CD4-positive, CD25-positive, alpha-beta regulatory T cell (primary cell): ENCODE results near the gene IPO4. TPM values are rescaled to one million over a fixed set of nuclear protein-coding genes. Genes with fewer than 3 reads are reported as not detected.

ENCODE experiments used
- ATAC-seq, 2 donors: fragments of 150-1000 bp; cut with Tn5 transposase; one replicate each; pipeline ENCODE4 v1.10.0; 2021; ENCODE audit warnings: low read depth in 2 of 2, moderate number of reproducible peaks in 2 of 2, moderate library complexity in 1 of 2
- DNase-seq, 3 donors: peaks; one replicate each; pipeline versions ENCODE4 v3.0.0 to v3.0.0-alpha.2; 2012 to 2022; ENCODE audit warnings: mixed read lengths in 1 of 3
- H3K27ac ChIP-seq: one replicate; pipeline ENCODE4 v1.7.0; 2013; ENCODE audit warnings: mild to moderate bottlenecking, low read length; ENCODE audit not compliant: insufficient read depth, poor library complexity, severe bottlenecking
- H3K27me3 ChIP-seq: one replicate; pipeline ENCODE4 v1.7.0; 2013; ENCODE audit warnings: low read length; ENCODE audit not compliant: control insufficient read depth, insufficient read depth
- H3K36me3 ChIP-seq: one replicate; pipeline ENCODE4 v1.7.0; 2013; ENCODE audit warnings: mild to moderate bottlenecking, low read length, moderate library complexity; ENCODE audit not compliant: control insufficient read depth, insufficient read depth
- H3K4me1 ChIP-seq: 2 replicates; pipeline ENCODE4 v1.7.0; 2013; ENCODE audit warnings: mild to moderate bottlenecking, low read length; ENCODE audit not compliant: insufficient read depth, control insufficient read depth, poor library complexity, severe bottlenecking
- H3K4me3 ChIP-seq: one replicate; pipeline ENCODE4 v1.7.0; 2013; ENCODE audit warnings: low read depth, mild to moderate bottlenecking, low read length, moderate library complexity
- H3K9me3 ChIP-seq, 2 experiments: 1 replicate in 1 of 2; 2 replicates in 1 of 2; pipeline ENCODE4 v1.7.0; 2013; ENCODE audit warnings: low read length in 2 of 2, mild to moderate bottlenecking in 1 of 2, moderate library complexity in 1 of 2; ENCODE audit not compliant: control insufficient read depth in 2 of 2
- H3K27ac Mint-ChIP-seq, 3 donors: one replicate each; pipeline ENCODE4 v1.8.0; 2020 to 2022; ENCODE audit warnings: mild to moderate bottlenecking in 3 of 3, mixed read lengths in 3 of 3, moderate library complexity in 2 of 3
- H3K27me3 Mint-ChIP-seq: one replicate; pipeline ENCODE4 v1.8.0; 2022; ENCODE audit warnings: mild to moderate bottlenecking, mixed read lengths
- H3K36me3 Mint-ChIP-seq: one replicate; pipeline ENCODE4 v1.8.0; 2020; ENCODE audit warnings: mixed read lengths
- H3K4me1 Mint-ChIP-seq, 4 donors: one replicate each; pipeline ENCODE4 v1.8.0; 2020 to 2022; ENCODE audit warnings: mixed read lengths in 4 of 4, mild to moderate bottlenecking in 1 of 4
- H3K4me3 Mint-ChIP-seq, 4 donors: one replicate each; pipeline ENCODE4 v1.8.0; 2020 to 2022; ENCODE audit warnings: mild to moderate bottlenecking in 4 of 4, mixed read lengths in 4 of 4, moderate library complexity in 3 of 4
- H3K9me3 Mint-ChIP-seq, 7 donors: one replicate each; pipeline ENCODE4 v1.8.0; 2020 to 2022; ENCODE audit warnings: mixed read lengths in 7 of 7, mild to moderate bottlenecking in 3 of 7, moderate library complexity in 2 of 7
- polyA plus RNA-seq, 4 donors: library from polyadenylated mRNA; unstranded; fragments of 300-500 nt; fragmentation: Illumina TruSeq; gene quantifications; one replicate each; pipeline ENCODE4 v1.2.3, GENCODE V29; 2021
- total RNA-seq: library from RNA; stranded (reverse); gene quantifications from one replicate; pipeline ENCODE4 v1.2.3, GENCODE V29; 2022

IPO4 gene
- total and polyA plus RNA-seq, 5 donors from 2014 or later = 13.0 to 33.7 (median 14.4) TPM

GRCh38 chr14:24182110-24182882 lies 6.3 kb downstream of the IPO4 start:
- no peaks in the 10 kb centered on the region for H3K27me3 Mint-ChIP-seq
- no peaks in the 10 kb centered on the region for H3K9me3 Mint-ChIP-seq
- H3K36me3 ChIP-seq = peaks cover 59% of the 10 kb centered on the region
- peaks cover 13% of the 10 kb centered on the region for H3K36me3 Mint-ChIP-seq
- no peak overlapping the region for H3K27ac Mint-ChIP-seq
- H3K4me1 Mint-ChIP-seq = peaks cover 0 to 13% (median 4%) of the 10 kb centered on the region in 4 donors
- ATAC-seq = no peak
- H3K4me1 ChIP-seq = peaks cover 3% of the 10 kb centered on the region
- peak overlapping the region in 1 of 4 donors; percentile 58 for H3K4me3 Mint-ChIP-seq
- no peaks in the 10 kb centered on the region for H3K27me3 ChIP-seq
- no peaks in the 10 kb centered on the region for H3K9me3 ChIP-seq
- no peak overlapping the region for H3K27ac ChIP-seq
- no peak overlapping the region for H3K4me3 ChIP-seq
- no peak for DNase-seq

- H3K36me3 ChIP-seq = peaks cover 61% of the 10 kb centered on the region
- no peaks in the 10 kb centered on the region for H3K9me3 ChIP-seq
- no peaks in the 10 kb centered on the region for H3K27me3 ChIP-seq
- H3K4me1 ChIP-seq = no peaks in the 10 kb centered on the region
- no peak overlapping the region for H3K4me3 ChIP-seq
- Mint-ChIP-seq H3K27me3 (no peaks in the 10 kb centered on the region), H3K27ac (no peak overlapping the region), H3K4me3 (peak overlapping the region in 1 of 4 donors; percentile 23), H3K9me3 (no peaks in the 10 kb centered on the region), H3K36me3 (peaks cover 13% of the 10 kb centered on the region), H3K4me1 (peaks cover 0 to 7% (median 3%) of the 10 kb centered on the region in 4 donors)
- DNase-seq = no peak
- H3K27ac ChIP-seq = no peak overlapping the region
- no peak for ATAC-seq
Measured at GRCh38 chr14:24181371-24182077, 7.1 kb downstream of the IPO4 start.

- H3K36me3 Mint-ChIP-seq = peaks cover 15% of the 10 kb centered on the region
- peaks cover 55% of the 10 kb centered on the region for H3K36me3 ChIP-seq
Measured at GRCh38 chr14:24179961-24180796, 8.4 kb downstream of the IPO4 start.

GRCh38 chr14:24179294-24179960 lies 9.2 kb downstream of the IPO4 start:
- no peak for ATAC-seq
- H3K36me3 Mint-ChIP-seq = peaks cover 21% of the 10 kb centered on the region
- H3K27me3 Mint-ChIP-seq = no peaks in the 10 kb centered on the region

More at GRCh38 chr14:24179961-24180796, 8.4 kb downstream of the IPO4 start:
- Histone ChIP-seq H3K27ac (no peak overlapping the region), H3K9me3 (no peaks in the 10 kb centered on the region), H3K4me1 (no peaks in the 10 kb centered on the region), H3K4me3 (no peak overlapping the region), H3K27me3 (no peaks in the 10 kb centered on the region)
- DNase-seq = no peak
- peak overlapping the region in 1 of 4 donors; percentile 54 for H3K4me3 Mint-ChIP-seq
- no peaks in the 10 kb centered on the region for H3K9me3 Mint-ChIP-seq
- H3K27ac Mint-ChIP-seq = peak overlapping the region in 2 of 3 donors; percentile 43 to 51
- ATAC-seq = no peak
- H3K27me3 Mint-ChIP-seq = no peaks in the 10 kb centered on the region
- H3K4me1 Mint-ChIP-seq = peaks cover 0 to 7% (median 3%) of the 10 kb centered on the region in 4 donors

GRCh38 chr14:24178399-24179178 lies 10.0 kb downstream of the IPO4 start:
- H3K9me3 Mint-ChIP-seq = no peaks in the 10 kb centered on the region
- Histone ChIP-seq H3K4me1 (no peaks in the 10 kb centered on the region), H3K36me3 (peaks cover 44% of the 10 kb centered on the region), H3K27me3 (no peaks in the 10 kb centered on the region), H3K4me3 (no peak overlapping the region), H3K27ac (no peak overlapping the region), H3K9me3 (no peaks in the 10 kb centered on the region)
- no peaks in the 10 kb centered on the region for H3K27me3 Mint-ChIP-seq
- no peak overlapping the region for H3K27ac Mint-ChIP-seq
- no peak for DNase-seq
- peaks cover 0 to 14% (median 8%) of the 10 kb centered on the region in 4 donors for H3K4me1 Mint-ChIP-seq
- peaks cover 21% of the 10 kb centered on the region for H3K36me3 Mint-ChIP-seq
- ATAC-seq = no peak
- no peak overlapping the region for H3K4me3 Mint-ChIP-seq

More at GRCh38 chr14:24179294-24179960, 9.2 kb downstream of the IPO4 start:
- H3K4me3 Mint-ChIP-seq = peak overlapping the region in 1 of 4 donors; percentile 19
- Histone ChIP-seq H3K4me1 (no peaks in the 10 kb centered on the region), H3K4me3 (no peak overlapping the region), H3K36me3 (peaks cover 49% of the 10 kb centered on the region), H3K27me3 (no peaks in the 10 kb centered on the region), H3K27ac (no peak overlapping the region), H3K9me3 (no peaks in the 10 kb centered on the region)
- peak overlapping the region in 2 of 3 donors; percentile 51 to 66 for H3K27ac Mint-ChIP-seq
- H3K4me1 Mint-ChIP-seq = peaks cover 0 to 11% (median 7%) of the 10 kb centered on the region in 4 donors
- H3K9me3 Mint-ChIP-seq = no peaks in the 10 kb centered on the region
- DNase-seq = no peak

- Histone ChIP-seq H3K4me1 (no peaks in the 10 kb centered on the region), H3K36me3 (peaks cover 40% of the 10 kb centered on the region), H3K4me3 (no peak overlapping the region), H3K27me3 (no peaks in the 10 kb centered on the region), H3K9me3 (no peaks in the 10 kb centered on the region), H3K27ac (no peak overlapping the region)
- DNase-seq = no peak
- H3K4me3 Mint-ChIP-seq = no peak overlapping the region
- no peak for ATAC-seq
- H3K4me1 Mint-ChIP-seq = peaks cover 0 to 21% (median 10%) of the 10 kb centered on the region in 4 donors
- H3K27ac Mint-ChIP-seq = peak overlapping the region in 2 of 3 donors; percentile 48 to 51
- no peaks in the 10 kb centered on the region for H3K9me3 Mint-ChIP-seq
- no peaks in the 10 kb centered on the region for H3K27me3 Mint-ChIP-seq
- H3K36me3 Mint-ChIP-seq = peaks cover 21% of the 10 kb centered on the region
Measured at GRCh38 chr14:24177891-24178290, 10.7 kb downstream of the IPO4 start.
